GM21825 (cell line): Measurements from ENCODE around the gene CELA1.
"Not testable (repeated sequence)": the region's sequence is repeated elsewhere in the genome, so short reads cannot be mapped to it uniquely, and the experiment has no call there.

ENCODE experiments used
- ATAC-seq: cut with Tn5 transposase; IDR thresholded peaks from one replicate; pipeline ENCODE4 v1.9.1; 2021; ENCODE audit warnings: mild to moderate bottlenecking, moderate library complexity; ENCODE audit not compliant: unreplicated experiment

Gene CELA1

GRCh38 chr12:51349026-51349425 lies 2.5 kb upstream of the CELA1 start:
- no peak for ATAC-seq

GRCh38 chr12:51348116-51348515 lies 1.6 kb upstream of the CELA1 start:
- no peak for ATAC-seq

GRCh38 chr12:51345681-51346080 lies 798 bp downstream of the CELA1 start:
- ATAC-seq = no peak

- no peak for ATAC-seq
Observed at GRCh38 chr12:51343201-51343600, 3.3 kb downstream of the CELA1 start.

GRCh38 chr12:51342416-51342815 lies 4.1 kb downstream of the CELA1 start:
- ATAC-seq = no peak

- ATAC-seq = peak; percentile 52
Observed at GRCh38 chr12:51341251-51342007, 5.0 kb downstream of the CELA1 start.

- no peak for ATAC-seq
Observed at GRCh38 chr12:51339750-51340149, 6.7 kb downstream of the CELA1 start.

- not testable (repeated sequence) for ATAC-seq
Observed at GRCh38 chr12:51337336-51337735, 9.1 kb downstream of the CELA1 start.

- no peak for ATAC-seq
Observed at GRCh38 chr12:51335931-51336330, 10.5 kb downstream of the CELA1 start.

GRCh38 chr12:51334764-51335163 lies 11.7 kb downstream of the CELA1 start:
- ATAC-seq = no peak

- no peak for ATAC-seq
Observed at GRCh38 chr12:51333536-51333935, 12.9 kb downstream of the CELA1 start.

- no peak for ATAC-seq
Observed at GRCh38 chr12:51330186-51330585, 16.3 kb downstream of the CELA1 start.

- ATAC-seq = no peak
Observed at GRCh38 chr12:51329742-51330141, 16.7 kb downstream of the CELA1 start.

GRCh38 chr12:51328587-51328986 lies 17.9 kb downstream of the CELA1 start:
- ATAC-seq = no peak

GRCh38 chr12:51326698-51327439 lies 19.6 kb downstream of the CELA1 start:
- peak; percentile 58 for ATAC-seq

- ATAC-seq = no peak
Observed at GRCh38 chr12:51324953-51325352, 21.5 kb downstream of the CELA1 start.

- peak; percentile 56 for ATAC-seq
Observed at GRCh38 chr12:51323966-51324895, 22.2 kb downstream of the CELA1 start, which contains the start of gene BIN2. Gene BIN2, minus strand, starts transcription at chr12:51324174. Its CDS starts 72 bp downstream, at chr12:51324102.

GRCh38 chr12:51323317-51323960 lies 23.0 kb downstream of the CELA1 start:
- peak; percentile 27 for ATAC-seq

GRCh38 chr12:51322452-51322851 lies 24.0 kb downstream of the CELA1 start:
- no peak for ATAC-seq

- no peak for ATAC-seq
Observed at GRCh38 chr12:51321882-51322281, 24.6 kb downstream of the CELA1 start.
